NCI-H146 (cell line): Measurements from ENCODE around the gene GJA3.
"Not testable (repeated sequence)": the region's sequence is repeated elsewhere in the genome, so short reads cannot be mapped to it uniquely, and the experiment has no call there.

Experiments used
- DNase-seq: peaks from one replicate; lab custom pipeline; 2025; lab: John Stamatoyannopoulos, UW

The GJA3 gene

GRCh38 chr13:20182231-20182846, 21.5 kb upstream of the GJA3 start:
- DNase-seq: peak; percentile 48

GRCh38 chr13:20181188-20181587, 20.3 kb upstream of the GJA3 start:
- no peak for DNase-seq

DNA sequence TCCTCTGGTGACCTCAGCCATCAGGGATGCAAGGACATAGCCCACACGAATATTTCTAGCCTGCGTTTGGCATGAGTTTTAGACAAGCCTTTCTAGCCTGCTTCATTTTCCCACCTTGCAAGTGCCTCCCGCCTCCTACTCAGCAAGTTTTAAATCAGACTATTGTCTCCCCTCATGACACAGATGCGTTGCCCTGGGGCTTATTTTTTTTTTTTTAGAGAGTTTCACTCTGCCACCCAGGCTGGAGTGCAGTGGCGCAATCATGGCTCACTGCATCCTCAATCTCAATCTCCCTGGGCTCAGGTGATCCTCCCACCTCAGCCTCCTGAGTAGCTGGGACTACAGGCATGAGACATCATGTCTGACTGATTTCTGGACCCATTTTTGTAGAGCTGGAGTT, 17.3 kb upstream of the GJA3 start:
- DNase-seq: no peak

- no peak for DNase-seq
Measured at GRCh38 chr13:20177049-20177831, 16.4 kb upstream of the GJA3 start.

DNA sequence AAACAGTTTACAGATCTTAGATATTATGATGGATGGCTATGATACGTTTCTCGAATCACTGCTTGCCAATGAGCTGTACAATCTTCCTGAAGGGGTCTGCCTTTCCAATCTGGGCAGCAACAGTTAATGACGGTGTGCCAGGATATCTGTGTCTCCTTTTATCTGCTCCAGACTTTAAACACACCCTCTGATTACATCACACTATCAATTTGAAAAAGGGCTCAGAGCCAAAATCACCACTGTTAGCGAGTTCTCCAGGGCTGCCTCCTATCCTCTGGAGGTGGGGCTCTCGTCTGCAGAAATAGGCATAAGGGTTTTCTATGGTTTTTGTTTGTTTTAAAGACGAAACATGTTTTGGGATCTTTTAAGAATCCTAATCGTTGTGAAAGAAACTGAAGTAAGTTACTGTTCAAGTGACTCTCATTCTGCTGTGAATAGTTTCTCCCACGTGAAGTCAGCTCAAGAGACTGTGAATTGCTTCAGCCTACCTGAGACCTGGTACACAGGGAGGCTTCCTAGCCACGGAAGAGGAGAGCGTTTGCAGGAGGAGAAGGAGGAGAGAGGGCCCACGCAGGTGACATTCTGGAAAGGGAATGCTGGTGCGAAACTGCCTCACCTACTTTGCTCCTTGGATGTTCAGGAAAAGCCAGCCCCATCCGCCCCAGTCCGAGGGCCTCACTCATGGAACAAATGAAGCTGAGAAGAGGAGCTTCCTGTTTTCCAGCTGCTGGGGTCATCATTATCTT, 15.2 kb upstream of the GJA3 start:
- DNase-seq: no peak

- DNase-seq: no peak
Measured at GRCh38 chr13:20175406-20175794, 14.5 kb upstream of the GJA3 start.

GRCh38 chr13:20174656-20175405, 14.0 kb upstream of the GJA3 start:
- no peak for DNase-seq

DNA sequence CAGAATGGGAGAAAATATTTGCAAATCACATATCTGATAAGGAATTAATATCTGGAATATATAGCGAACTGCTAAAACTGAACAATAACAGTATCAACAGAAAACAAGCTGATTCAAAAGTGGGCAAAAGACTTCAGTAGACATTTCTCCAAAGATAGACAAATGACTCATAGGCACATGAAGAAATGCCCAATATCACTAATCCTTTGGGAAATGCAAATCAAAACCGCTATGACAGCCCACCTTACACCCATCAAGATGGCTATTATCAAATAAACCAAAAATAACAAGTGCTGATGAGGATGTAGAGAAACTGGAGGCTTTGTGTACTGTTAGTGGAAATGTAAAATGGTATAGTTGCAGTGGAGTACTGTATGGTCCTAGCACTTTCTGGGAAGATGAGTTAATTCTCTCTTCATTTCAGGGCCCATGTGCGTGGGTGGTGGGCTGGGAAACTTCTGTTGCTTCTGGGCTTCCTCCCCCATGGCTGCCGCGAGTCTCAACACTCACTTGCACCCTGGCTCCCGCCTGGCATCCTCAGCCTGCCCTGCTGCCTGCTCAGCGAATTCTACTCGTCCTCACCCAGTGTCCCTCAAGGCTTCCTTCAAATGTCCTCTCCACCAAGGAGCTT, 12.4 kb upstream of the GJA3 start:
- DNase-seq: no peak

GRCh38 chr13:20171364-20171763, 10.5 kb upstream of the GJA3 start:
- DNase-seq: no peak

DNA sequence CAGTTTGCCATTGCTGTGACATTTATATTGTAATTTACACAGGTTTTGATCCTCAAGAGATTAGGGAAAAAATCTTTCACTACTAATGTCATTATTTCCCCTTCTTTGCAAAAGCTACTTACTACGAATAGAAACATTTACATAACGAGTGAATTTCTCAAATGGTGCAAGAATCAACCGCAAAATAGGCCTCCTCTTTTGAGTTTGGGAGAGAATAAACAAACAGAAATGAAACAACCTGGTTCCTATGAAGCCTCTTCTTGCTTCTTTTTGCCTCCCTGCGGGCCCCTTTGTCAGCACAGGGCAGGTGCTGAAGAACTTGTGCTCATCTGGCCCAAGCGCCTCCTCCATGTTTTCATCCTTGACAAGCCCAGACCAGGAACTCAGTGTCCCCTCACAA, 10.1 kb upstream of the GJA3 start:
- DNase-seq: no peak

DNA sequence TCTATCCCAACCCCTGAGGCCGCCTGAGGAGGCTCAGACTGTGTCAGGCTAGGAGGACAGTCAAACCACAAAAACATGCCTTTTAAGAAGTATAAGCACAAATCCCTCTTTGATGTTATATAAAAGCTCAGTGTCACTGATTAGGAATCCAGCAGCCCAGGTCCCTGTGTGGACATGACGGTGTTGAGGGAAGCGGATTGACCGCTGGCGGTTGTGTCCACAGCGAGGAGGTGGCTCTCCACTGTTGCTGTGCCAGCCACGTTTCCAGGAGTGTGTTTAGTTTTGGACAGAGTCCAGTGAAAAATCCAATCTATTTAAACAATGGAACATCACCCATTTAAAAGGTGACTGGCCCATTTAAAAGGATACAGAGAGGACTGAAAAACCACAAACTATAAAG, 7.5 kb upstream of the GJA3 start:
- no peak for DNase-seq

GRCh38 chr13:20165417-20166257, 4.8 kb upstream of the GJA3 start:
- no peak for DNase-seq

DNA sequence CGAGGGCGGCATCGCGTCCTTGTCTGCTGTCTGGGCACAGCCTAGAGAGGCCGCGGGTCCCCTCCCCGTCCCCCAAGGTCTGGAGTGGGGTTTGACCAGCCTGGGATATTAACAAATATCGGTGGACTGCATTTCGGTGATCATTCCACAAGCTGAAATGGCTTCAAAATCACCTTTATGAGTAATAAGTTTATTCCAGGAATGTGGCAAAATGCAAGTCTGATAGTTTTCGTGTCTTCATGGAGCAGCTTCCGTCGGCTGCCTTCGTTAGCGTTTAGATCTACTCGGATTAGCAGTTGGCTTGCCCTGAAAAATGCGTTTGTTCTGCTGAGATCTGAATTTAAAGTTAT, 1.1 kb upstream of the GJA3 start:
- no peak for DNase-seq

GRCh38 chr13:20161275-20161950, 561 bp upstream of the GJA3 start:
- DNase-seq: no peak

GRCh38 chr13:20159646-20160305, 1.1 kb downstream of the GJA3 start:
- no peak for DNase-seq

DNA sequence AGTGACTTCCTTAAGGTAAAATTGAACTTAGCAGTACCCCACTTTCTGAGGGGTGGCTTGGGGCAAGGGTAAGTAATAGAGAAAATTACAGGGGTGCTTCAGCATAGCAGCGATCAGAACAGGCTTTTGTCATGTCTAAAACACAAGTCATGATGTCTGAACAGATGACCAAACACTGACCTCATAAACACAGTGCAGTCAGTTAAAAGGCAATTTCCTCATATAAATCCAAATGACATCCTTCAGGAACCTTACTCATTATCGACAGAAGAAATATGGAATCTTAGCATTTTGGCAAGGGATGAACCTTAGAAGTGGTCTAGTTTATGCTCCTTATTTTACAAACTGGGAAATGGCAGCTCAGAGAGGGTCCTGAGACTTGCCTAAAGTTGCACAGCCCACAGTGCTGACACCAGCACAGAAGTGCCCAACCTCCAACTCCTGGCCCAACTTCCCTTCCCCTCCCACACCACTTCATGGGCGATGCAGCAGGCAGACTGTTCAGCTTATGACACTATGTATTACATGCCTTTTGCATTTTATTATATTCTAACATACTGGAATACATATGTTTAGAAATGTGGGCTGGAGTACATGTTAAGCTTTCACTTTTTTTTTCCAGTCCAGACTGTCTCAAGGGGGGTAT, 3.6 kb downstream of the GJA3 start:
- DNase-seq: no peak

DNA sequence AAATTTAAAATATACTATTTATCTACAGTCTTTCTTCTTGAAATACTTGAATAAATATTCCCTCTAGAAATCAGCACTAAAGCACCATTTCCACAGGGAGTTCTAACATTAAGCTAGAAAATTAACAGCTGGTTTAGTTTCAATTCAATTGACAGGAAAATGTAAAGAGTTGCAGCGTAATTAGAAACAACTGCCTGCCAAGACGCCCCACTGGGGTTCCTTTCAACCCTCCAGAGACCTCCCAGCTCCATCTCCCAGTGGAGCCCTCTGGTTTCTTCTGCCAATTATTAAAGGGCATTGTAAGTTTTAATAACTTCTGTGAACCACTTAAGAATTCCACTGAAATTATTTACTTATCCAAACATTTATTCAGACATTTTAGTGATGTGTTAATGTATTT, 4.2 kb downstream of the GJA3 start:
- no peak for DNase-seq

GRCh38 chr13:20153290-20153689, 7.6 kb downstream of the GJA3 start:
- not testable (repeated sequence) for DNase-seq

DNA sequence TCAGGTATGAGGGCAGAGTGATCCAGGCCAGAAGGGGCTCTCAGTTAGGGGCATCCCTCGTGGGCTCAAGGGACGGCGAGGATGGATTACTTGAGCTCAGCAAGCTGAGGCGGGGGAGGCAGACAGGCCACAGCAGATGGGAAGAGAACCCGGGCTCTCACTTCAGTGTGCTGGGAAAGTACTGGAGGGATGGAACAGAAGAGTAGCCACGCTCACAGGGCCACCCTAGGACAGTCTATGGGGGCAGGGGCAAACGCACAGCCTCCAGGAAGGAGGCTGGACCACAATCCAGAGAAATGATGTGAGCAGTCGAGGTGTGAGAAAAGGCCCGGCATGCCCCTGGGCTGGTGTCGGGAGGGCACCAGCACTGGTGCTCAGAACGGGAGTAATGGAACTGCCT, 9.2 kb downstream of the GJA3 start:
- no peak for DNase-seq

DNA sequence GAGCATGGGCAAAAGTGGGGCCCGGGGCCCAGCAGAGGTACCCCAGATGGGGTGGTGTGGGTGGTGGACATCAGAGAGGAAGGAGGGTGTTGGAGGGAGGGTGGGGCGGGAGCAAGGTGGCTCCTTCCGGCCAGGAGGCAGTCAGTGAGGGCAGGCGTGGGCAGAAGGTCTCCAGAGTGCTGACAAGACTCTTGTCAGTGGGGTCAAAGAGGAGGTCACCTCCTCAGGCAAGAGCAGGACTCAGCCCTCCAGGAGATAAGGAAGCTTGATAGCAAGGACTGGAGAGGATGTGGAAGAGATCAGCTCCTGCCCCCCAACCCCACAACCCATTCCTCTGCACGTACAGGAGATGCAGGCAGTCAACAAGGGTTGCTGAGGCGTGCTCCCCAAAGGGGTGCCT, 9.8 kb downstream of the GJA3 start:
- no peak for DNase-seq
